GF-D8 (cell line): ENCODE data around the gene PAFAH1B2.
"Not testable (repeated sequence)": the region's sequence is repeated elsewhere in the genome, so short reads cannot be mapped to it uniquely, and the experiment has no call there.

ENCODE experiments used
- DNase-seq: peaks from one replicate; lab custom pipeline; 2025; lab: John Stamatoyannopoulos, UW

Gene PAFAH1B2

GRCh38 chr11:117172724-117173421 is 28.8 kb downstream of the PAFAH1B2 start:
- DNase-seq, result no peak

DNA sequence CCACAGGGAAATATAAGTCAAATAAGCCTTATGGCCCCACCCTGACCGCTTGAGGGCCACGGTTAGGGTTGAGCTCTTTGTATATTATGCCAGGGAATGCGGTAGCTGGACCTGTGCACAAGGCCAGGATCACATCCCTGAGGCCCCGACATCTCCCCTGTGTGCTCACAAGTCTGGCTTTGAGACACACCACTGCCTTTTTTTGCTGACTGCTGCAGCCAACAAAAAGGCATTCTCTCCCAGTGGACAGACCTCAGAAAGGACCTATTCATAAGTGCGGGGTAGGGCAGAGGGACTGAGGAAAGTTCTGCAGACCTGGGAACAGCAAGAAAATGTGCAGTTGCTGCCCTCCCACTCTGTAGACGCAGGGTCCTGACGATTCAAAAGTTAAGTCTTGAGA is 31.0 kb downstream of the PAFAH1B2 start:
- DNase-seq, result no peak

- no peak for DNase-seq
Measured at GRCh38 chr11:117175781-117176180, 31.7 kb downstream of the PAFAH1B2 start.

GRCh38 chr11:117176186-117176585 is 32.1 kb downstream of the PAFAH1B2 start:
- no peak for DNase-seq

DNA sequence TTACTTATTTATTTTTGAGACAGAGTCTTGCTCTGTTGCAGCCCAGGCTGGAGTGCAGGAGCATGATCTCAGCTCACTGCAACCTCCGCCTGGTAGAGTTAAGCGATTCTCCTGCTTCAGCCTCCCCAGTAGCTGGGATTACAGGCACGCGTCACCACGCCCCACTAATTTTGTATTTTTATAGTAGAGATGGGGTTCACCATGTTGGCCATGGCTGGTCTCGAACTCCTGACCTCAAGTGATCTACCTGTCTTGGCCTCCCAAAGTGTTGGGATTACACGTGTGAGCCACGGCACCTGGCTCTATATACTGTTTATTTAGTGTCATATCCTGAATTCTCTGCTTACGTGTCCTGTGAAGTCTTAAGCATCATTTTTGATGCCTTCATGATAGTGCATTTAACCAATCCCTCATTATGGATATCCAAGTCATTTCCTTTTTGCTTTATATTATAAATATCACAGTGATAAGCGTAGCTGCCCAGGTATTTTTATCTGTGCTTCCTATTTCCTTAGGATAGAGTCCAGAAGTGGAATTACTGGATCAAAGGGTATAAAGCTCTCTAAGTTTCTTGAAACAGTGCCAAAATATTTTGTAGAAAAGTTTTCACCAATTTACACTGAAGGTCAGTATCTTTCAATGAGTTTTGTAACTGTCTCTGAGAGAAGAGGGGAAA is 33.6 kb downstream of the PAFAH1B2 start:
- no peak for DNase-seq

DNA sequence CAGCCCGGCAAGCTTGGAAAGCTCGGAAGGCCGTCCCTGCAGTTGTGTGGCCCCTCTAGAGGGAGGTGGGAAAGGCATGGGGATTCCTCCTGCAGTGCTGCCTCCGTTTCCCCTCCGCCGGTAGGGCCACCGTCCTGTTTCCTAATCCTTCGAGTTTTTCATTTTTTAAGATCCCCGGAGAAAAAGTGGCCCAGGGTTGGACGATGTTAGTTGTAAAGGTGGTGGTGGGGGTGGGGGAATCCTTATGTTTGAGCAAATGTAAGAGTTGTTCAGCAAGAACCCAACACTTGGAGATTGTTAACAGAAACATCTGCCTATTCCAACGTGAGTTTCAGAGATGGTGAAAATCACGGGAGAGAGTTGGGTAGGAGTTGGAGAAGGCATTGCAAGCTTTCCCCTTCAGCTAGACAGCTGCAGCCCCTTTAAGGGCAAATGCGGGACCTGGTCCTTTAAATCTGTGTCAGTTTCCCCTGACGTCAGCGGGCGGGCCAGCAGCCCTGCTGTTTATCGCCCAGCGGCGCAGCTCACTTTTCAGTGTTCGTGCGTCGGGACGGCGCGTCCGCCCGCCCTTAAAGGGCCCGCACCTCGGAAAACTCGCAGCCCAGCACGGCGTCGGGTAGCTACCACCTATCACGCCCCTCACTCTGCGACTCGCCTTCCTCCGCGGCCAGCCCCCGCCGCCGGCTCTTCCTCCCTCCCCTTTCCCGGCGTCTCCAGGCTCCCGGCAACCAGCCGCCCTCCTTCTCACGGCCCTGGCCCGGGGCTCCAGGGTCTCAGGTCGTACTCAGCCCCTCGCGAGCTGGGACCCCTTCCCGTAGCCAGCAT is 34.3 kb downstream of the PAFAH1B2 start, which contains the start of gene SIDT2:
SIDT2 (plus strand) TSS at position 534 of the 825 bp plus-strand sequence. CDS start 521 bp downstream, outside the sequence.
- peak; percentile 95 for DNase-seq

- peak; percentile 73 for DNase-seq
Measured at GRCh38 chr11:117179048-117179999, 35.2 kb downstream of the PAFAH1B2 start.

- DNase-seq, result peak; percentile 75
Measured at GRCh38 chr11:117180020-117180419, 35.9 kb downstream of the PAFAH1B2 start.

DNA sequence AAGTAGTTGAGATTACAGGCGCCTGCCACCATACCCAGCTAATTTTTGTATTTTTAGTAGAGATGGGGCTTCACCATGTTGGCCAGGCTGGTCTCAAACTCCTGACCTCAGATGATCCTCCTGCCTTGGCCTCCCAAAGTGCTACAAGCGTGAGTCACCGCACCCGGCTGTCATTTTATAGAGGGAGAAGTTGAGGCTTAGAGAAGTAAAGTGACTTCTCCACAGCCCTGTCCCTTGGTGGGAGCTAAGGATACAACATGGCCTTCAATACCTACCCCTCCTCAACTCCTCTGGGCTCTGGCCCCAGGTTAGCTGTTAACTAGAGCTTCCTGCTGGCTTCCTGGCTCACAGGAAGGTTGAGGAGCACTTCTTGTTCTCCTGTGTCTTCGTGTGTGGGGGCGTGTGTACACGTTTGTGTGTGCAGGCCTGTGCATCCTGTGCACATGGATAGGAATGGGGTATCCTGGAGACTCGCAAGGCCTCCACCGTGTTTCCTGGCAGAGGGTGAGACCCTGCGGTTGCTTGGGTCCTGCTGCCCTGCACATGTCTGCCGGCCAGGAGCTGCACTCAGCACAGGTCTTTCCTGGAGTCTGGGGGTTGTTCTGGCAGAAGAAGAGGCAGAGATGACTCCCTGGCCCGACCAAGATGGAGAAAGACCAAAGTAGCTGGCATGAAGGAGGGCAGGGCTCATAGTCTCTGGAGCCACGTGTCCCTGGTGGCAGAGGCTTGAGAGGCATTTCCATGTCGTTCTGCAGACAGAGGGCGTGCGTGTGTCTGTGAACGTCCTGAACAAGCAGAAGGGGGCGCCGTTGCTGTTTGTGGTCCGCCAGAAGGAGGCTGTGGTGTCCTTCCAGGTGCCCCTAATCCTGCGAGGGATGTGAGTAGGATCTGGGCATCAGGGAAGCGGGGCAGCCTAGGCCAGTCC is 36.8 kb downstream of the PAFAH1B2 start:
- peak; percentile 92 for DNase-seq

DNA sequence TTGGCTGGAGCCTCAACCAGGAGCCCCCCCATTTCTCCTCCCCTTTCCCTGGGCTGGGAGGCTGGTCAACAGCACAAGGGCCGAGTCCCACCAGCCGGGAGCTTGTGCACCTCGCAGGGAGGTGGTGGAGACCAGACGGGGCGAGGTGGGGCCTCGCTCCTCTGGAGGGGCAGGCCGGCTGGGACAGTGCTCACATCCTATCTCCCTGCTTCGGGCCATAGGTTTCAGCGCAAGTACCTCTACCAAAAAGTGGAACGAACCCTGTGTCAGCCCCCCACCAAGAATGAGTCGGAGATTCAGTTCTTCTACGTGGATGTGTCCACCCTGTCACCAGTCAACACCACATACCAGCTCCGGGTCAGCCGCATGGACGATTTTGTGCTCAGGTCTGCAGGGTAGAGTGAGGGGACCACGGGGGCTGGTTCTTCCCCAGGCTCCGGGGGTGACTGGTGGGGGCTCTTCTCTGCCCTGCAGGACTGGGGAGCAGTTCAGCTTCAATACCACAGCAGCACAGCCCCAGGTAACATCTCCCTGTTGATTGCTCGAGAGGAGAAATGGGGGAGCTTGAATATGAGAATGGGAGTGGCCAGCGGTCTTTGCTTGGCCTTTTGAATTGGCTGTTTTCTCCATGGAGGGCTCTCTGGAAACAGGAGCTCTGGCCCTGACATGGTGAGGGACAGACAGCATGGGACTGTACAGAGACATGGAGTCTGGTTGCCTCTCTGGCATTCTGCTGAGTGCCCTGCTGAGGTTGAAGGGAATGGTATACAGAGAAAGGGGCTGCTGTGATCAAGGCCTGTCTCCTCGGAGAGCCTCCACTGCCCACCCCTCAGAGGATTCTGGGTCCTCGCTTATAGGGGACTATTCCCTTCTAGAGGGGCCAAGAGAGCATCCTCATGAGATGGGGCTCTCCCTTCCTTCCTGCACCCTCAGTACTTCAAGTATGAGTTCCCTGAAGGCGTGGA is 37.8 kb downstream of the PAFAH1B2 start:
- DNase-seq, result no peak

GRCh38 chr11:117182551-117182935 is 38.5 kb downstream of the PAFAH1B2 start:
- no peak for DNase-seq

- DNase-seq, result not testable (repeated sequence)
Measured at GRCh38 chr11:117183178-117183577, 39.1 kb downstream of the PAFAH1B2 start.

DNA sequence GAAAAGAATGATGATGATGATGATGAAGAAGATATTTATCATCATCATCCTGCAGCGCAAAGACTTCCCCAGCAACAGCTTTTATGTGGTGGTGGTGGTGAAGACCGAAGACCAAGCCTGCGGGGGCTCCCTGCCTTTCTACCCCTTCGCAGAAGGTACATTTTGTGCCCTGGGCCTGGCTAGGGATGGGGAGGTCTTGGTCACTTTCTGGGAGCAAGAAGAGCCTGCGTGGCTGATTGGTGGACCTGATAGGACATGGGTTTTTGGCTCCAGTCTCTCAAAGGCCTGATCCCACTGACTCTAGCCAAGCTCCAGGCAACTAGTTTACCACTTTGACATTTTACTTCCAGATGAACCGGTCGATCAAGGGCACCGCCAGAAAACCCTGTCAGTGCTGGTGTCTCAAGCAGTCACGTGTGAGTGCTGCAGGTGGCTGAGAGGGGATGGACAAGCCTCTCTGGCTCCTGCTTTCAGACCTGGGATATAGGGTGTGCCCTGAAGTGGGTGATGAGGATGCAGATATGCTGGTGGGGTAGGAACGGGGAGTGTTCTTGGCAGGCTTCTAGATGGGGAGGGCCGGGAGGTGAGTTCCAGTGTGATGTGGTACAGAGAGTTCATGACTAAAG is 39.8 kb downstream of the PAFAH1B2 start:
- no peak for DNase-seq

- no peak for DNase-seq
Measured at GRCh38 chr11:117185736-117186430, 41.8 kb downstream of the PAFAH1B2 start.

DNA sequence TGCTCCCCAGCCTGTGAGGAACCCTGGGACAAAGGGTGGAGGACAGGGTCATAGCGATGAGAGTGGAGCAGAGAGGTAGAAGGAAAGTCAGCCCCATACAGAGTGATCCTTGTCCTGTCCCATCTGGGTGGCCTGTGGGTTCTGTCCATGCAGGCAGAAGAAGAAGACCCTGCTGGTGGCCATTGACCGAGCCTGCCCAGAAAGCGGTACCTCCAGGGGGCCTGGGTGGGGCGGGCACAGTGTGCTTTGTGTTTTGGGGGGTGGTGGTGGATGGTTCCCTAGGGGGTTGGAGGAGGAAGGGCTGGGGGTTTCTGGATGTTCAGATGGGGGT is 42.3 kb downstream of the PAFAH1B2 start:
- DNase-seq, result no peak

DNA sequence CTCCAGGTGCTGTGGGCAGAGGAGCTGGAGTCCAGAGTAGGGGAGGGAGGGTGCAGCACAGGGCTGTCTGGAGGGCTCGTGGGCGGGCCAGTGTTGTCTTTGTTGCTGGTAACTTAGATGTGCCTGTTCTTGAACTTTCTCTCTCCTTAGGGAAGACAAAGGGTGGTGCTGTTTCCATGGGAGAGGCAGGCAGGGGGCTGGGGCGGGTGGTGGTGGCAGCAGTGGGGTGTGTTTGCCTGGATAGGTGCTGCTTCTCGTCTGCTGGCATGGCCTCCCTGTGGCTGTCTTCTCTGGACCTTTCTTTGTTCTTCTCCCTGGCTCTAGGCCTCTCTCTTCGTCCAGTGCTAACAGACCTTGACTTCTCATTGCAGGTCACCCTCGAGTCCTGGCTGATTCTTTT is 42.9 kb downstream of the PAFAH1B2 start:
- DNase-seq, result no peak

GRCh38 chr11:117187428-117187798 is 43.3 kb downstream of the PAFAH1B2 start:
- DNase-seq, result no peak

DNA sequence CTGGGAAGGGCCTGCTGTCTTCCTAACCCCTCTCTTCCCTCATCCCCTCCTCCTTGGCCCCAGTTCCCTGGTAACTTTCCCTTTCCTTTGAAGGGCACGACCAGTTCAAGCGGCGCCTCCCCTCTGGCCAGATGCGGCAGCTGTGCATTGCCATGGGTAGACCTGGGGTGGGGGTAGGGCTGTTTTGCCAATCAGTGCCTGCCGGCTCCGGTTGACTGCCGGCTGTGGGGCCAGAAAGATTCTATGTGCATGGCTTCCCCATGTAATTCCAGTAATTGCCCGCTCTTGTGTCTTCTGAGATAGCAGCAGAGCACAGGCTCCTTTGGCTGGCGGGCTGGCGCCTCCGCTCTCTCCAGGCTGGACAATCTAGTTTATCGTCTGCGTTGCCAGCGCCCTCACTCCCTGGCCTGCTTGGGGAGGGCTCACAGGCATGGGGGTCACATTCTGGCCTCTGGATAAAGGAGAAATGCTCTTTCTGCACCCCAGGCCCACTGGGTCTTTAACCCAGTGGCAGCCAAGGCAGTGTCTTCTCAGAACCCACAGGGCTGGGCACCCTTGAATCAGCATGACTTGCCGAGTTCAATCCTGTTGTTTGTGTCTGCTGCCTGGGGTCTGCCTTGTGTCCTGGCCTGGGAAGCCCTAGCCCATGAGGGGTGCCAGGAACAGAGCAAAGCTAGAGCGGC is 43.9 kb downstream of the PAFAH1B2 start:
- no peak for DNase-seq
